ENCODE results near the gene NCEH1.
A peak's percentile ranks its signal among the peaks of the same experiment; 100 is the strongest.

The NCEH1 gene

DNA sequence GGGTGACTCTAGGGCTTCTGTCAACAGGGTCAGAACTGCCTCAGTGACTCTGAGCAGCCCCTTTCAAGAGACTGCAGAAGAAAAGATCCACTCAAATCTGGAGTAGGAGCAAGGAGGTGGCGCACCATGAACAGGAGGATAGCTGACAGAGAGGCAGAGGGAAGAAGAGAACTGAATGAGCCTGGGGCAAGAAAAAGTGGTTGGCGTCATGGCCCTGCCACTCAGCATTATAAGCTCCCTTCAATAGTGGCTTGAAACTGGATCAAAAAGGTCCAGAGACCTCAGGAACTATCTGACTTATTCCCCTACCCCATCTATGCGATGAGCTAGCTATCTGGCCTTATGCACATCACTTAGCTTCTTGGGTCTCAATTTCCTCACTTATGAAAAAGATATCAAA is 66.6 kb downstream of the NCEH1 start:
- no peak for DNase-seq (ENCODE audit: low read depth in 2 of 2)

DNA sequence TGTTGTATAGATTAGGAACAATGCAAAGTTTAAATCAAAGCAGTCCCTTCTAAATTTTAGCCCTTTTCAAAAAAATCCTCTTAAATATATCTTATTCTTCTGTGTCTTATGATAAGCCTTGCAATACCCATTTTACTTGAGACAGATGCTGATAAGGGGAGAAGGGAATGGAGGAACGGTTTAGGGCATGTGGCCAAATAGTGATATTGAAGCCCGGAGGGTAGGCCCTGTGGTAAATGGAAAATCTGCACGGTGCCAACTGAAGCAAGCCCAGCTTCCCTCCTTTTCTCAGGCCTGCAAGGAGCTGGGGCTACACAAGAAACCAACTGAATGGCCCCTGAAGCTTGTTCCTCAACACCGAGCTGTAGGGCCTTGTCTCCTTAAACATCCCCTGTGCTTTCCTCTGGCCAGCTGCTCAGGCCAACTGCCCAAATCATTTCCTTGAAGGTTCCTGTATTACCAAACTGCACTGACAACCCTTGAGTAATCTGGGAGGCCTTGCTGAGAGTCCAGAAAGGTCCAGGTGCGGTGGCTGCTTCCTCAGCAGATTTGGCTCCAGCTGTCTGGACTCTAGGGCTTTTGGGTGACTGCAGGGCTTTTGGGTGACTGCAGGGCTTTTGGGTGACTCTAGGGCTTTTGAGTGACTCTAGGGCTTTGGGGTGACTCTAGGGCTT is 67.2 kb downstream of the NCEH1 start:
- DNase-seq (ENCODE audit: low read depth in 2 of 2) = no peak

DNA sequence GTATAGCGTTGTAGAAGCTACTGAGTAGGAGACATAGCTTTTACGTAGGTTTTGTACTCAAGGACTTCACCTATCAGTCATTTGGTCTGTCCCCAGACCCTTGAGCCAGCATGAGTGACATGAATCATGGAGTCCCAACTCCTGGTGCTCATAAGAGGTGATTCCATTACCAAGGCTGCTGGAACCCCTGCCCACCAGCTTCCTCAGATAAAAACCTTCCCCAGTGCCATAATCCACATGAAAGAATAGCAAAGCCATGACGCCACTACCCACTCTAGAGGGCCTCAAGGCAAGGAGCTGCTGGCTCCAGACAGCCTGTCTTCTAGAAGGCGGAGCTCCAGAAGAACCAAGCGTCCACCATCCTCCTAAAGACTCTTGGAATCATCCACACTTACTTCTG is 69.6 kb downstream of the NCEH1 start:
- DNase-seq (ENCODE audit: low read depth in 2 of 2) = no peak

DNA sequence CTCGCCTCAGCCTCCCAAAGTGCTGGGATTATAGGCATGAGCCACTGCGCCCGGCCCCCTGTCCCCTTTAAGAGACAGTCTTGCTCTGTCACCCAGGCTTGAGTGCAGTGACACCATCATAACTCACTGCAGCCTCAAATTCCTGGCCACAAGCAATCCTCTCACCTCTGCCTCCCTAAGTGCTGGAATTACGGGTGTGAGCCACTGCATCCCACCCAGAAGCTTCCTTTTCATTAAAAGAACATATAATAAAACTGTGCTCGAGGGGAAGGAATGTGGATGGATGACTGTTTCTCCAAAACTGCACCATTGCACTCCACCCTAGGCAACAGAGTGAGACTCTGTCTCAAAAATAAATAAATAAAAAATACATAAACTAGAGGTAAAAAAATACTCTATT is 70.1 kb downstream of the NCEH1 start:
- DNase-seq (ENCODE audit: low read depth in 2 of 2) = no peak

DNA sequence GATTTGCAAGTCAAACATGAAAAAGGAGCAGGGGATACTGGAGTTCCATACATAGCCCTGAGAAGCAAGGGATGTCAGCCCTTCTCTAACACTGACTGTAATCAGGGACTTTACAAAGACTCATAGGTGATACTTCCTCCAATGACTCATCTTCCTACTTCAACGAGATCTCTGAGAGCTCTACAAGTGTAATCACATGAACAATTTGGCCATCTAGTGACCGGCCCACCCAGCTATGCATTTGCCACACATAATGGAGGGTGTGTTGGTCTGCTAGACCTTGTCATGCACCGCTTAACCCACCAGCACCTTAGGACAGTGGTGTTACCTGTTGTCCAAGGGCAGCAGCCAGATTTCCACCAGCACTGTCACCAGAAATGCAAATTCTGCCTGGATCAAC is 75.3 kb downstream of the NCEH1 start:
- no peak for DNase-seq (ENCODE audit: low read depth in 2 of 2)

DNA sequence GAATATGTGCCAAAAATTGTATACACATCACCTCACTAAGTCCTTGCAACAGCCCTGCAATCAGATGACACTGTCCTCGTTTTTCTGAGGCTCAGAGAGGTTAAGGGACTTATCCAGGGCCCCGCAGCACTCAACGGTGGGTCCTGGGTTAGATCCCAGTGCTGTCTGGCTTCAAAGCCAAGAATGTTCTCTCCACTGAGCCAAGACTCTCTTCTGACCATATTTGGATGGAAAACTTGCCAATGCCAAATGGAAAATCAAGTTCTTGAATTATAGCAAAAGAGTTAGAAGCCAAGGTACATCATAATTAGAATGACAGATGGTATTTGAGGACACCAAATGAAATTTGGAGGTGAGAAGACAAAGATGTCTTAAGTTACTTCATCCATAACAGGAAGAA is 75.9 kb downstream of the NCEH1 start:
- DNase-seq (ENCODE audit: low read depth in 2 of 2) = no peak

DNA sequence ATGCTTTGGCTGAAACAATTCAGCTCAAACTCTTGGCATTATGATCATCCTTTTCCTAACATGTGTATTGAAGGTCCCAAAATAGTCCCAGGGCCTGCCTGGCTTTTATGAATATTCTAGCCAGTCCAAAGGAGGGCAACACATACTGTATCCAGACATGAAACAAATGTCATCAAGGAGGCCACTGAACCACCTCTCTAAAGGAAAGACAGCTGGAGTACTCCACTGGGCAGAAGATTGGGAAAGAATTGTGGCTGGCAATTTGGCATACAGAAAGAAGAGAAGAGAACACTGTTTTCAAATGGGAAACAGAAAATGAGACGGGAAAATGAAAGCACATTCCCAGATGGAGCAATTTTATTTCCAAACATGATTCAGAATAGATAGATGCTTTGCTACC is 80.6 kb downstream of the NCEH1 start:
- no peak for DNase-seq (ENCODE audit: low read depth in 2 of 2)

DNA sequence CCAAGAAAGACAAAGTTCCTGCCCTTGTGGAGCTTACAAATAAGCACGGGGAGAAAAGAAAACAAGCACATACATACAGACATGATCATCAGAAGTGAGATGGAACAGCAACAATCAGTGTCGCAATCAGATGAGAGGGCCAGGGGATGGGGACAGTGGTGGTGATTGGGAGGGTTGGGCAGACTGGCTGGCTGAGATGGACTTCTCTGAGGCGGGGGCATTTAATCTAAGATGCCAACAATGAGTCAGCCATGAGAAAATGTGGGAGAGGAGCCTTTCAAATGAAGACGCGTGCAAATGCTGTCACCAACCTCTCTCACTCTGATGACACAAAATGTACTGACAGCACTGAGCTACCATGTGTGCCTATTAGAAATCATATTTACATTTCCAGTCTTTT is 81.4 kb downstream of the NCEH1 start:
- no peak for DNase-seq (ENCODE audit: low read depth in 2 of 2)

DNA sequence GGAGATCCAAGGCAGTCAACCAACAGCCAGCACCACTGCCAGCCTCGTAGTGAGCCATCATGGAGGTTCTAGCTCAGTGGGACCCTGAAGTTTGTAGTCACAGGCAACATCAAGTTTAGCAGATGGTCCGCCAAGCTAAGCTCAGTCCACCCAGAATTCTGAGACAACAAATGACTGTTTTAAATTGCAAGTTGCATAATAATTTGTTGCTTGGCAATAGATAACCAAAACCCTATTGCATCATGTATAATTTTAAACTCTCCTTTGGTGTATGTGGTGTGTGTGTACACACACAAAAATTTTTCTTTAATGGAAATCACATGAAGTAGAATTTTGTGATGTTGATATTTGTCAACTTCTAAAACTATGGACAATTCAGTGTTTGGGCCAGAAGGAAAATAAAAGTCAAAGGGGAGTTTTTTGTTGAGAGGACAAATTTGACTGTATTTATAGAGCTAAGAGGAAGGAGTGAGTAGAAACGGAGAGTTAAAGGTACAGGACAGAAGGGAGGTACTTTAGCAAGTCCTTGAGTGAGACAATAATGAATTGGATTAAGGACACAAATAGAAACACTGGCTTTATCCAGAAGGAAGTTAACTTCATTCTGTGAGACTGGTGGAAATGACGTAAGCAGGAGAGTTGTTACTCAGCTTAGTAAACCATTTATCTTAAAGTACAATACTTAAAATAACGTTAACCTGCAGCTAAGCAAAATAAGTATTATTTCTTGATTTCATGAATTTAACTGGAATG is 83.6 kb downstream of the NCEH1 start:
- no peak for DNase-seq (ENCODE audit: low read depth in 2 of 2)

DNA sequence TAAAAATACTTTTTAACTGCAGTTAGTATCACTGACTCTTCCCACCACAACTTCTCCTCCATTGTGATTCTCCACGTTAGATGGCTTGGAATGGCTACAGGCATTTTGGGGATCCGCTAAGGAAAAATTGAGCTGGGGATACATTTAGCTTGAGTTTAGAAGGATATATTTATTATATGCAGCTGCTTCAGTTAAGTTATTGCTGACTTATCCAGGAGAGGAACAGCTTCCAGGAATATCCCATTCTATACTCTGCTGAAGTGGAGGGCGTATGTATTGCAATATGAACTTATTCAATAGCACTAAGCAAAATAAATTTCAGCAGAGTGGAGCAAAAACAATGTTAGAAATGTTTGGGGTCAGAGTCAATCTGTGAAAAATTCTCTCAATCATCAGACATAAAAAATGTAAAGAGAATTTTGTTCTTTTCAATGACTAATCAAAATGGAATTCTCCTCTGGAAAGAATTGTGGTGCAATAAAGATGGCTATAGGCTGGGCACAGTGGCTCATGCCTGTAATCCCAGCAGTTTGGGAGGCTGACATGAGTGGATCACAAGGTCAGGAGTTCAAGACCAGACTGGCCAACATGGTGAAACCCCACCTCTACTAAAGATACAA is 84.7 kb downstream of the NCEH1 start:
- DNase-seq (ENCODE audit: low read depth in 2 of 2) = no peak

DNA sequence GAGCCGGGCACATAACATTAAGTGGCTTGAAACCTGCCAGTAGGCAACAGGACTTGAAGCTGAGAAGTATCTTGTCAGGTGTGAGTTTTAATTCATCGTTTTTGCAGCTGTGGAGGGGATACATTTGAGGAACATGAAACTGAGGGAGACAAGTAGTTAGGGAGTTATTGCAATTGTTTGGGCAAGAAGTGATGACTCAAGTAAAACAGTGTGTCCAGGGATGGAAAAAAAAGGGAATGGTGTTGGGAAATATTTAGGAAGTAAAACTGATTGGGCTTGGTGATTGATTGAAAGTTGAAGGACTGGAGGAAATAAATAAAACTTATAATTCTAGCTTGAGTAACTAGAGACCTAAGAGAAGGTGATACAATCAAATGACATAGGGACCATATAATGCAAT is 85.5 kb downstream of the NCEH1 start:
- no peak for DNase-seq (ENCODE audit: low read depth in 2 of 2)

DNA sequence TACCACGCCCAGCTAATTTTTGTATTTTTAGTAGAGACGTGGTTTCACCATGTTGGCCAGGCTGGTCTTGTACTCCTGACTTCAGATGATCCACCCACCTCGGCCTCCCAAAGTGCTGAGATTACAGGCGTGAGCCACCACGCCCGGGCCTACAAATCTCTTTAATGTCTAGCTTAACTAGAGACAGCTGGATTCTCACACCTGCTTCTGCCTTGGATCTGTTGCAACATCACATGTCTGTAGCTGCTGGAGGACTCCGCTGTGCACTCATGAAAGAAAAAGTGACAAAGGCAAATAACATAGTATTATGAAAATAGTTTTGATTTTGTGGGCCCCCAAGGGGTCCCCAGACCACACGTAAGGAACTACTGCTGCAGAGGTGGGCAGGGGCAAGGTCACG is 85.9 kb downstream of the NCEH1 start:
- no peak for DNase-seq (ENCODE audit: low read depth in 2 of 2)

DNA sequence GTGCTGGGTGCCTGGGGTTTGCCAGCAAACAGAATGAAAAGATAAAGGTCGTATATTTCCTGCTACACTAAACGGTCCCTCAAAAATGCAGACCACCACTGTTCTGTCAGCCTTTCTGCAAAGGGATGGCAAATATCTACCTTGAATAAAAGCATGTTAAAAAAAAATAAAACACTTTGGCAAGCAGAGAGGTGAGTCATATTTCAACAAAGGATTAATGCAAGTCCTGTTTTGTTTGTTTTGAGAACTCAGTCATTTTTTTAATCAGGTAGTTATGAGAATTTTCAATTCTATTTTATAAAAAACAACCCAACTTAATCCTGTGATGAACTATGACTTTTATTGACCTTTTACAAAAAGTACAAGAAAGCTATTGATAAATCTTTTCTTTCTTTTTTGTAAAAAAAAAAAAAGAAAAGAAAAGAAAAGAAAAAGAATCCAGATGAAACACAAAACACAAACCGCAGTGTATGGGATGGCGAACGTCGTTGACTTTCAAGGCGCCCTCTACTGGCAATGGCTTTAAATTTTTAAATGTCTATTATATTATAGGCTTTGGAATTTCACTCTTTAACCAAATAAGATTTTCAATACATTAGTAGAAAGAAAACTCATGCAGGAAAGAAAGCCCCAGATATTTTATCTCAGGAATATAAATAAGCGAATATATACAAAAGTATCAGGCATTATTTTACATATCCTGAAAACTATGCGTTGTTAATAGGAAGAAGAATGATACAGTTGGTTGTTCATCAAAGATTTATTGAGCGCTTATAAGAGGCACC is 87.8 kb downstream of the NCEH1 start:
- peak; percentile 15 to 29 for DNase-seq (ENCODE audit: low read depth in 2 of 2)

DNA sequence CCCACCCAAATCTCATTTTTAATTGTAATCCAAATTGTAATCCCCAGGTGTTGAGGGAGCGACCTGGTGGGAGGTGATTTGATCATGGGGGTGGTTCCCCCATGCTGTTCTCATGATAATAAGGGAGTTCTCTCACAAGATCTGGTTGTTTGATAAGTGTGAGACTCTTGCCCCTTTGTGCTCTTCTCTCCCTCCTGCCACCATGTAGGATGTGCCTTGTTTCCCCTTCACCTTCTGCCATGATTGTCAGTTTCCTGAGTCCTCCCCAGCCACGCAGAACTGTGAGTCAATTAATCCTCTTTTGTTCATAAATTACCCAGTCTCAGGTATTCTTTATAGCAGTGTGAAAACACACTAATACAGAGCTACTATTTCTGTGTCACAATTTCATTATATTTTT is 88.7 kb downstream of the NCEH1 start:
- no peak for DNase-seq (ENCODE audit: low read depth in 2 of 2)

DNA sequence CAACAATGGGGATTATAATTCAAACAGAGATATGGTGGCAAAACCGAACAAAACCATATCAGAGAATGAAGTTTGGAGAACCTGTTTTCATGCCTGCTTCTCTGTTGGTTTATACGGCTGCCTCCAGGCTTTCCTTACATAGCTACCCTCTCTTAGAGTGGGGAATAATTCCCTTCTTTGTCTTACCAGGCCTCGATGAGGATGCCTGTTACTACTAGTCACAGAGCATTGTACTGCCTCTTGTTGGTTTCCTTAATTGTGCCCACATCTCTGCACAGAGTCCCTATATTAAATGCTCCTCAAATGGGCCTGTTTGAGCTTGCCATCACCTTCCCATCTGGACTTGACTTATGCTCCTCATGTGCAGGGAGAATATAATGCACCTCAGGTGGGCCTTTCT is 92.9 kb downstream of the NCEH1 start:
- no peak for DNase-seq (ENCODE audit: low read depth in 2 of 2)

DNA sequence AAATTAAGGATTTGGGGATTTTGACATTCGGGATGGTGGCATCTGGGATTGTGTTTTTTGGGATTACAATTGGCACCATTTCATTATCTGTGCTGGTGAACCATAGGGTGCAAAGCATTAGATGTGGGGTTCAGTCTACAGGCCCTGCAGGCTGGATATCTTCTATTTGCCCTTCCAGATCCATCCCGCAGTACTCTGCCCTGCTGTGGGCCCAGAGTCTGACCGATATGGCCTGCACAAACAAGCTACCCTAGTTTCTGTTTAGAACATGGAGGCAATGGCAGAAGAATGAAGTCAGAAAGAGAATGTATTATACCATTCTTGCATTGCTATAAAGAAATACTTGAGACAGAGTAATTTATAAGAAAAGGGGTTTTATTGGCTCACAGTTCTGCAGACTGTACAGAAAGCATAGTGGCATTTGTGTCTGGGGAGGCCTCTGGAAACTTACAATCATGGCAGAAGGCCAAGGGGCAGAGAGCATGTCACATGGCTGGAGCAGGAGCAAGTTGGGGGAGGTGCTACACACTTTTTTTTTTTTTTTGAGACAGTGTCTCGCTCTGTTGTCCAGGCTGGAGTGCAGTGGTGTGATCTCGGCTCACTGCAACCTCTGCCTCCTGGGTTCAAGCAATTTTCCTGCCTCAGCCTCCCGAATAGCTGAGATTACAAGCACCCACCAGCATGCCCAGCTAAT is 93.7 kb downstream of the NCEH1 start:
- no peak for DNase-seq (ENCODE audit: low read depth in 2 of 2)

DNA sequence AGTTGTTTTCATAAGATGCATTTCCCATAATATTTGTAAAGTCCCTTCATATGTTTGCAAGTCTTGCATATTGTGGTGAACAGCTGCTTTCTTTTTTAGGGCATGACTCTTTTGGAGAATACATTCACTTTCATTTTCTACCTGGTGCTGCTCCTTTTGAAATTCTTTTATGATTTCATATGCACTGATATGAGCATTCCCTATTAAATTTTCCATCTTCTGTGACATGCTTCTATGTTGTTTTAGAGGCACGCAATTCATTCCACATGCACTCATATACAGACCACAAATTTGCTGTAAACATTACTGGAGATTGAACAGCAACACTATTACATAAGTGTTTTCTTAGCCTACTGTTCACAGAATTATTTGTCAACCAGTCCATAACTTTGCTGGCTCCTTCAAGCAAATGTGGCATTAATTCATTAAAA is 94.8 kb downstream of the NCEH1 start:
- DNase-seq (ENCODE audit: low read depth in 2 of 2) = no peak

DNA sequence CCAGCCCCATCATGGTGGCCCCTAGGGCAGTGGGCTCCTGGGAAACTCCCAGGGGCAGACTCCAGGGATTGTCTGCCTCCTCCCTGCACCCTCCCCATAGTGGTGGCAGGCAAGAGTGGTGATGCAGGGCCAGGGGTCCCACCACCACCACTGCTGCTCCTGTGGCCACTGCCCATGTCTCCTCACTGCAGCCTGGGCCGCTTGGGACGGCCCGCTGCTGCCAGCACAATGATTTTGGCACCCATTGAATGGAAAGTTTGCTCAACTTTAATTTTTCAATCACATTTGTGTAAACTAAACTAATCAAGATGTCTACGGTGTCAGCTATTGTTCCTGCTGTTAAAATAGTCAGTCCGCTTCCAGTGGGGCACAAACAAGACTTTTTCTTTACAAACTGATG is 95.6 kb downstream of the NCEH1 start:
- DNase-seq (ENCODE audit: low read depth in 2 of 2) = no peak

DNA sequence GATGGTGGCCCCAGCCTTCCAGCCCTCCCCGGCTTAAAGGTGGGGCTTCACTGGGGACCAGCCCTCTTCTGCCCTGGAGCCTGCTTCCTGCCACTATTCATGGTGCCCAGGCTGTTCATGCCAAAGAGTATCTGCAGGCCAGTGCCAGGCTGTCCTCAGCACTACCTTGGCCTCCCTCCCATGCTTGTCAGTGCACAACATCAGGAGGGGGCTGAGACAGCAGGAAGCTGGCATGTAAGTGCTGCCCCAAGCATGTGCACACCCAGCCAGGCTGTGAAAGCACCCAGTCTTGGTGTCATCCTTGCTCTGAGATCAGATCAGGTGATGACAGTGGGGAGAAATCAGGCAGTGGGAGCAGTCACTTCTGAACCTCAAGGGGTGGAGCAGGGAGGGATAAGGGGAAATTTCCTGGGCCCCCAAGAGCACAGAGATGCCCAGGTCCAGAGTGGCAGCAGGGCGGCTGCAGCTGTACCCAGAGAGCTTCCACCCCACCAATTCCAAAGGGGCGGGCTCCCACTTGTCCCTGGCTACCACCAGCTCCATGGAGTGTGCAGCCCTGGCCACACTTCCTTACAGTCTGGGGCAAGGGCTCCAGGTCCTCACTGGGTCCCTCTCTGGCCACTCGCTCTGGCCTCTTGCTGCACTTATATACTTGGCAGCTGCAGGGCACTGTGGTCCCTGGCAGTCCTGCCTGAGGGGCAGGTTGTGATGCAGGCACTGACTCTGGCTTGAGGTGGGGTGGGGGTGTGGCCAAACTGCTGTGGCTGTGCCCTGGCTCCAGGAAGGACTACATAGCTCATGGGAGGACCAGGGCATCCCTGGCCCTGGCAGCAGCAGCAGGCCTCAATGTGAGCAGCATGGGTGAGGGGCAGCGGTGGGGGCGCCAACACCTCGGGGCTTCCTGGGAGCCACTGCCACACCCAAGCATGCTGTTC is 96.3 kb downstream of the NCEH1 start:
- no peak for DNase-seq (ENCODE audit: low read depth in 2 of 2)

DNA sequence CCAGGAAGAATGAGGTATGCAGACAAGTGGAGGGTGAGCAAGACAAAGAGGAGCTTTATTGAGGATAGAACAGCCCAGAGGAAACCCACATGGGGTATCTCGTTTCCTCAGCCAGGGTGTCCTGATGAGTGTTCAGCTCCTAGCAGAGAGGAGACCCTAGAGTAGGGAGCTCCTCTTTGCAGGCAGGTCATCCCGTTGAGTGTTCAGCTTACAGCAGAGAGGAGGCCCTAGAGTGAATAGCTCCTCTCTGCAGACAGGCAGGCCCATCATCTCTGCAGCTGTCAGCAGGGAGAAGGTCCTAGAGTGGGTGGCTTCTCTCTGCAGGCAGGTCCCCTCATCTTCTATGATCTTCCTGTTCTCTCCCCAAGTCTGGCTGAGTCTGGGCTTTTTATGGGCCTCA is 97.0 kb downstream of the NCEH1 start:
- no peak for DNase-seq (ENCODE audit: low read depth in 2 of 2)

Measured in stimulated activated CD4-positive, alpha-beta T cell treated with anti-CD3 and anti-CD28 coated beads, Interleukin-1b, Interleukin-23, amount 100 ng/mL, for 4 hours (primary cell).